Measurements from ENCODE around the gene NTSR2. TPM values are rescaled to one million over a fixed set of nuclear protein-coding genes. Genes with fewer than 3 reads are reported as not detected.

NTSR2 gene
- polyA plus RNA-seq, 1 experiment = not detected

- no peak for DNase-seq (ENCODE audit: low read depth, low spot score)
- H3K9me3 ChIP-seq (ENCODE audit: control insufficient read depth, insufficient read depth, low read length) = no peaks in the 10 kb centered on the region; the same call in 1 of the 2 replicates
- H3K27ac ChIP-seq (ENCODE audit: low read depth, low read length) = no peak overlapping the region
- ChIA-PET POLR2A (no interaction called here), CTCF (no interaction called here)
- H3K4me3 ChIP-seq (ENCODE audit: low read depth, low read length) = no peak overlapping the region
- no peak for TF ChIP-seq CTCF (IDR thresholded peaks at IDR 0.05; ENCODE audit: low read depth, low read length)
- H3K27me3 ChIP-seq (ENCODE audit: control insufficient read depth, insufficient read depth, low read length) = peaks cover 30% of the 10 kb centered on the region
These were observed 17.4 kb downstream of the NTSR2 start for GRCh38 chr2:11652553-11652952.

- DNase-seq (ENCODE audit: low read depth, low spot score) = no peak
- Histone ChIP-seq H3K9me3 (ENCODE audit: control insufficient read depth, insufficient read depth, low read length) (no peaks in the 10 kb centered on the region; the same call in 1 of the 2 replicates), H3K4me3 (ENCODE audit: low read depth, low read length) (no peak overlapping the region), H3K27me3 (ENCODE audit: control insufficient read depth, insufficient read depth, low read length) (peaks cover 29% of the 10 kb centered on the region), H3K27ac (ENCODE audit: low read depth, low read length) (no peak overlapping the region)
- ChIA-PET POLR2A (no interaction called here), CTCF (no interaction called here)
- no peak for TF ChIP-seq CTCF (IDR thresholded peaks at IDR 0.05; ENCODE audit: low read depth, low read length)
These were observed 18.0 kb downstream of the NTSR2 start for GRCh38 chr2:11651856-11652548.

GRCh38 chr2:11649093-11649492, 20.9 kb downstream of the NTSR2 start:
- TF ChIP-seq CTCF (IDR thresholded peaks at IDR 0.05; ENCODE audit: low read depth, low read length) = no peak
- no peak overlapping the region for H3K27ac ChIP-seq (ENCODE audit: low read depth, low read length)
- ChIA-PET POLR2A (no interaction called here), CTCF (no interaction called here)
- no peaks in the 10 kb centered on the region for H3K9me3 ChIP-seq (ENCODE audit: control insufficient read depth, insufficient read depth, low read length)
- no peak for DNase-seq (ENCODE audit: low read depth, low spot score)
- H3K27me3 ChIP-seq (ENCODE audit: control insufficient read depth, insufficient read depth, low read length) = peaks cover 28% of the 10 kb centered on the region
- no peak overlapping the region for H3K4me3 ChIP-seq (ENCODE audit: low read depth, low read length)

- CTCF ChIA-PET = interaction anchor here (0.8 to 1.3 kb wide), 2 partner anchors 169 to 516 kb away, joined by 3 to 5 read pairs; a partner anchor contains a TSS
- Histone ChIP-seq H3K27ac (ENCODE audit: low read depth, low read length) (no peak overlapping the region), H3K9me3 (ENCODE audit: control insufficient read depth, insufficient read depth, low read length) (no peaks in the 10 kb centered on the region), H3K27me3 (ENCODE audit: control insufficient read depth, insufficient read depth, low read length) (peaks cover 29% of the 10 kb centered on the region), H3K4me3 (ENCODE audit: low read depth, low read length) (no peak overlapping the region)
- POLR2A ChIA-PET = no interaction called here
- no peak for DNase-seq (ENCODE audit: low read depth, low spot score)
- peak; percentile 47 for TF ChIP-seq CTCF (IDR thresholded peaks at IDR 0.05; ENCODE audit: low read depth, low read length)
These were observed 22.0 kb downstream of the NTSR2 start for GRCh38 chr2:11647834-11648600.

- Histone ChIP-seq H3K9me3 (ENCODE audit: control insufficient read depth, insufficient read depth, low read length) (no peaks in the 10 kb centered on the region), H3K4me3 (ENCODE audit: low read depth, low read length) (no peak overlapping the region), H3K27me3 (ENCODE audit: control insufficient read depth, insufficient read depth, low read length) (peaks cover 25% of the 10 kb centered on the region), H3K27ac (ENCODE audit: low read depth, low read length) (no peak overlapping the region)
- DNase-seq (ENCODE audit: low read depth, low spot score) = no peak
- POLR2A ChIA-PET = no interaction called here
- CTCF ChIA-PET = no interaction called here
- no peak for TF ChIP-seq CTCF (IDR thresholded peaks at IDR 0.05; ENCODE audit: low read depth, low read length)
These were observed 23.5 kb downstream of the NTSR2 start for GRCh38 chr2:11646530-11646929.

Measured in AG04450 (cell line).